IPS-18a (cell line): ENCODE measurements around the gene COL4A2.

ENCODE experiments used
- H3K27ac ChIP-seq: one replicate; pipeline ENCODE4 v1.5.1; 2013; ENCODE audit warnings: low read length
- H3K27me3 ChIP-seq: one replicate; pipeline ENCODE4 v1.6.1; 2013; ENCODE audit warnings: mild to moderate bottlenecking, low read length; ENCODE audit not compliant: control insufficient read depth, insufficient read depth
- H3K36me3 ChIP-seq: one replicate; pipeline ENCODE4 v1.6.1; 2013; ENCODE audit warnings: low read depth, low read length; ENCODE audit not compliant: control insufficient read depth
- H3K4me1 ChIP-seq: one replicate; pipeline ENCODE4 v1.6.1; 2013; ENCODE audit warnings: low read depth, low read length; ENCODE audit not compliant: control insufficient read depth
- H3K4me3 ChIP-seq: one replicate; pipeline ENCODE4 v1.5.1; 2013; ENCODE audit warnings: low read length
- H3K9ac ChIP-seq: one replicate; pipeline ENCODE4 v1.6.1; 2013; ENCODE audit warnings: mild to moderate bottlenecking, low read length, moderate library complexity
- H3K9me3 ChIP-seq: one replicate; pipeline ENCODE4 v1.6.1; 2013; ENCODE audit warnings: low read depth, low read length; ENCODE audit not compliant: control insufficient read depth

COL4A2 gene

GRCh38 chr13:110303644-110304043 lies 3.4 kb upstream of the COL4A2 start:
- no peak overlapping the region for H3K9ac ChIP-seq
- H3K27ac ChIP-seq, result no peak overlapping the region
- H3K9me3 ChIP-seq, result no peaks in the 10 kb centered on the region
- no peak overlapping the region for H3K4me3 ChIP-seq
- peaks cover 27% of the 10 kb centered on the region for H3K27me3 ChIP-seq
- no peaks in the 10 kb centered on the region for H3K36me3 ChIP-seq
- peaks cover 17% of the 10 kb centered on the region for H3K4me1 ChIP-seq

- H3K9ac ChIP-seq, result no peak overlapping the region
These were observed 2.8 kb upstream of the COL4A2 start for GRCh38 chr13:110304256-110304655.

GRCh38 chr13:110305001-110305400 lies 2.1 kb upstream of the COL4A2 start:
- H3K4me3 ChIP-seq, result peak overlapping the region; percentile 85
- H3K9me3 ChIP-seq, result no peaks in the 10 kb centered on the region
- H3K27me3 ChIP-seq, result peaks cover 35% of the 10 kb centered on the region
- H3K9ac ChIP-seq, result no peak overlapping the region
- no peak overlapping the region for H3K27ac ChIP-seq
- H3K36me3 ChIP-seq, result no peaks in the 10 kb centered on the region
- H3K4me1 ChIP-seq, result peaks cover 16% of the 10 kb centered on the region

More at GRCh38 chr13:110304256-110304655, 2.8 kb upstream of the COL4A2 start:
- H3K4me1 ChIP-seq, result peaks cover 17% of the 10 kb centered on the region
- H3K36me3 ChIP-seq, result no peaks in the 10 kb centered on the region
- H3K9me3 ChIP-seq, result no peaks in the 10 kb centered on the region
- peaks cover 33% of the 10 kb centered on the region for H3K27me3 ChIP-seq
- H3K27ac ChIP-seq, result no peak overlapping the region
- H3K4me3 ChIP-seq, result no peak overlapping the region

- H3K4me3 ChIP-seq, result peak overlapping the region; percentile 85
- H3K36me3 ChIP-seq, result peaks cover under 1% of the 10 kb centered on the region
- H3K9ac ChIP-seq, result peak overlapping the region; percentile 8
- H3K27ac ChIP-seq, result no peak overlapping the region
- peaks cover 16% of the 10 kb centered on the region for H3K4me1 ChIP-seq
- peaks cover 35% of the 10 kb centered on the region for H3K27me3 ChIP-seq
- no peaks in the 10 kb centered on the region for H3K9me3 ChIP-seq
These were observed 1.5 kb upstream of the COL4A2 start for GRCh38 chr13:110305544-110305943.

DNA sequence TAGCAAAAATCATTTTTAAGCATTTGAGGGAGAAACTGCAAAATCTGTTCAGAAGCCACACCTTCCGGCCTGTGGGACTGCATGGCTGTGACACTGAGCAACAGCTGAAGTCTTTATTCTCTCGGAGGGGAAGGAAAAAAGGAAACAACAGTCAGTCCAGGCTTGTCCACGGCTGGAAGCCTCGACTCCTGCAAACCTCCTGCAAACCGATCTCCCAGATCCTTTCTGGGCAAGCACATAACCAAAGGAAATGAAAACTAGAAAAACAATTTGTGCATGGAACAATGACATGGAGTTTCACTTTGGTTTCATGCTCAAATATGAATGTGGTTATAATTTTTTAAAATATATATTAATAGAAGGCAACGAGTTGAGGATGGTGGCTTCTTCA lies 1.1 kb upstream of the COL4A2 start:
- Histone ChIP-seq H3K4me3 (peak overlapping the region; percentile 85), H3K27ac (no peak overlapping the region)

DNA sequence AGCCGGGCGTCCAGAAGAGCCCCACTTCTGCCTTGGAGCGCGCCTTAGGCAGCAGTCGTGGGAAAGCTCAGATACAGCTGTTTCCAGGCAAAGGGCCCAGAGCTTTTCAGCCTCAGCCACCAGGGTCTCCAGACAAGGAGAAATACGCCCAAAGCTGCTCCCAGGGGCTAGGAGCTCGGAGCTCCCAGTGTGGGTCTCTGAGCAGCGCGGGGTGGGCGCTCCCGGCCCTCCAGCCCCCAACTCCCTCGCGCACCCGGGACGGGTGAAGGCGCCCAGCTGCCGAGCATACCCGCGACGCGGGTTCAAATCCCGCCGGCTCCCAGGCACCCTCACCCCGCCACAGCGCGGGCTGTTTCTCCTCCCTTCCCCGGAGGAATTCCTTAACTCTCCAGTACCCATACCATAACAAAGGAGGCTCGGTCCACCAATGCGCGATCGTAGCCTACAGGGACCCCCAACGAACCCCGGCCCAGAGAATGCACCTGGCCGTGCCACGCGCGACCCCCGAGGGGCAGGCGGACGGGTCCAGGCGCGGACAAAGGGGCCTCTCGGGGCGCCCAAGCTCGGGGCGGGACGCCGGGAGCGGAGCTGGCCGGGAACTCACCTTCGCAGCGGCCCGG lies 634 bp upstream of the COL4A2 start:
- Histone ChIP-seq H3K9me3 (no peaks in the 10 kb centered on the region), H3K4me3 (peak overlapping the region; percentile 85), H3K9ac (peak overlapping the region; percentile 78), H3K4me1 (peaks cover 16% of the 10 kb centered on the region), H3K27ac (no peak overlapping the region), H3K36me3 (peaks cover 10% of the 10 kb centered on the region), H3K27me3 (peaks cover 35% of the 10 kb centered on the region)

More for the DNA sequence above, 1.1 kb upstream of the COL4A2 start:
- H3K9me3 ChIP-seq, result no peaks in the 10 kb centered on the region
- H3K36me3 ChIP-seq, result peaks cover 5% of the 10 kb centered on the region
- peaks cover 16% of the 10 kb centered on the region for H3K4me1 ChIP-seq
- H3K27me3 ChIP-seq, result peaks cover 35% of the 10 kb centered on the region
- H3K9ac ChIP-seq, result peak overlapping the region; percentile 8

DNA sequence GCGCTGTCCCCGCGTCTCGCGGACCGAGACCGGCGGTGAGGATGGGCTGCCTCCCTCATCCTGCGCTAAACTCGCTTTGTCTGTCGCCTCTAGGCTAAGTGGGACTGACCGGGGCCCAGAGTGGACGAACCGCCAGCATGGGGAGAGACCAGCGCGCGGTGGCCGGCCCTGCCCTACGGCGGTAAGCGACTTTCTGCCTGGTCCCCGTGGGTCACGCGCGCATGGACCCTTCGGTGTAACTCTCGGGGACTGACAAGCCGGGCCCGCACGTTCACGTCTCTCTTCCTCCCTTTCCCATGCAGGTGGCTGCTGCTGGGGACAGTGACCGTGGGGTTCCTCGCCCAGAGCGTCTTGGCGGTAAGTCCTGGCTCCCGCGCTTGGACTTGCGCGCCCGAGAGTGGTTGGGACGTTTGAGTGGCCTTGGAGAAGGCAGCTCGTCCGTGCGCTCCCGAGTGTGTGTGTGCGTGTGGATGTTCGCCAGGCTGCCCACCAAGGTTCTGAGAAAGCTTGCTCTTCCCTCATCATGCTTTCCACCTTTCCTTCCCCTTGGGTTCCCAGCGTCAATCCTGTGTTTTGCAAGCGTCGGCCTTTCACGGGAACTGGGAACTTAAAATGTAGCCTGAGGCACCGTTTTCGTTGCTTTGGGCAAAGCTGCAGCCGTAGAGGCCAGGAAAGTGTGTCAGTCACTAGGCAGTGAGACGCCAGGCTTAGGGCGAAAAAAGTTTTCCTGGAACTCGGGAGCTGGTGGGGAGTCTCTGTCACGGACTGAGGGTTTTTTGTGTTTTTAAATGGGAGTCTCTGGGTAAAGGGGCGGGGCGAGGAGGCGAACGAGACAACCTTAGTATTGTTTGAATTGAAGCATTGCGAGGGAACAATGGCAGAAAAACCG lies 927 bp downstream of the COL4A2 start:
- no peak overlapping the region for H3K27ac ChIP-seq
- no peaks in the 10 kb centered on the region for H3K9me3 ChIP-seq
- peaks cover 16% of the 10 kb centered on the region for H3K4me1 ChIP-seq
- H3K36me3 ChIP-seq, result peaks cover 10% of the 10 kb centered on the region
- peak overlapping the region; percentile 78 for H3K9ac ChIP-seq
- H3K4me3 ChIP-seq, result peak overlapping the region; percentile 85
- H3K27me3 ChIP-seq, result peaks cover 35% of the 10 kb centered on the region

- H3K4me3 ChIP-seq, result peak overlapping the region; percentile 85
- H3K27ac ChIP-seq, result no peak overlapping the region
These were observed 1.7 kb downstream of the COL4A2 start for GRCh38 chr13:110308656-110309359.

GRCh38 chr13:110309661-110310524 lies 2.8 kb downstream of the COL4A2 start:
- H3K27me3 ChIP-seq, result peaks cover 34% of the 10 kb centered on the region
- H3K36me3 ChIP-seq, result peaks cover 10% of the 10 kb centered on the region
- no peaks in the 10 kb centered on the region for H3K9me3 ChIP-seq
- H3K4me3 ChIP-seq, result no peak overlapping the region
- no peak overlapping the region for H3K27ac ChIP-seq
- H3K9ac ChIP-seq, result no peak overlapping the region
- peaks cover 16% of the 10 kb centered on the region for H3K4me1 ChIP-seq

More at GRCh38 chr13:110308656-110309359, 1.7 kb downstream of the COL4A2 start:
- Histone ChIP-seq H3K36me3 (peaks cover 10% of the 10 kb centered on the region), H3K4me1 (peaks cover 16% of the 10 kb centered on the region), H3K9ac (peak overlapping the region; percentile 78), H3K27me3 (peaks cover 35% of the 10 kb centered on the region), H3K9me3 (no peaks in the 10 kb centered on the region)

GRCh38 chr13:110310541-110311442 lies 3.7 kb downstream of the COL4A2 start:
- Histone ChIP-seq H3K4me3 (no peak overlapping the region), H3K27ac (no peak overlapping the region), H3K36me3 (peaks cover 10% of the 10 kb centered on the region), H3K9me3 (no peaks in the 10 kb centered on the region), H3K27me3 (peaks cover 25% of the 10 kb centered on the region), H3K9ac (no peak overlapping the region), H3K4me1 (peaks cover 9% of the 10 kb centered on the region)
